ENCODE results near the gene HOXA13. TPM values are rescaled to one million over a fixed set of nuclear protein-coding genes. Genes with fewer than 3 reads are reported as not detected.
A peak's percentile ranks its signal among the peaks of the same experiment; 100 is the strongest.

HOXA13 gene
- polyA plus RNA-seq (2013, experiment 1 of 2): 2.6 TPM
- 3.5 TPM for polyA plus RNA-seq (2013, experiment 2 of 2)

- 0 to 1% methylated on average over 54 to 59 of the region's 99 CpGs for WGBS, 2 experiments (ENCODE audit: insufficient coverage in 2 of 2)
- Histone ChIP-seq H3K4me3 (ENCODE audit: extremely low read depth, insufficient read depth, low read length, poor library complexity, severe bottlenecking) (peak within 1 kb of the TSS; percentile 30), H3K4me1 (ENCODE audit: control insufficient read depth, insufficient read depth, low read length, poor library complexity, severe bottlenecking) (no peaks in the 10 kb centered on the region), H3K36me3 (ENCODE audit: control insufficient read depth, insufficient read depth, low read length) (no peaks in the 10 kb centered on the region), H3K27ac (ENCODE audit: low read depth, low read length, severe bottlenecking) (no peak within 1 kb of the TSS), H3K9me3 (ENCODE audit: control insufficient read depth, low read length) (no peaks in the 10 kb centered on the region)
These were observed at the start of gene HOXA13 for GRCh38 chr7:27199849-27200760. TSS of gene HOXA13 (minus strand) at chr7:27200091. CDS start at chr7:27200077, 14 bp downstream.

GRCh38 chr7:27248911-27249723 lies 49.2 kb upstream of the HOXA13 start:
- no peaks in the 10 kb centered on the region for H3K36me3 ChIP-seq (ENCODE audit: control insufficient read depth, insufficient read depth, low read length)
- WGBS, 2 experiments (ENCODE audit: insufficient coverage in 2 of 2): 31% methylated on average over 14 to 17 of the region's 23 CpGs
- no peak overlapping the region for H3K4me3 ChIP-seq (ENCODE audit: extremely low read depth, insufficient read depth, low read length, poor library complexity, severe bottlenecking)
- H3K27ac ChIP-seq (ENCODE audit: low read depth, low read length, severe bottlenecking): no peak overlapping the region
- peaks cover 11% of the 10 kb centered on the region for H3K4me1 ChIP-seq (ENCODE audit: control insufficient read depth, insufficient read depth, low read length, poor library complexity, severe bottlenecking)
- no peaks in the 10 kb centered on the region for H3K9me3 ChIP-seq (ENCODE audit: control insufficient read depth, low read length)

- no peak overlapping the region for H3K27ac ChIP-seq (ENCODE audit: low read depth, low read length, severe bottlenecking)
- no peaks in the 10 kb centered on the region for H3K36me3 ChIP-seq (ENCODE audit: control insufficient read depth, insufficient read depth, low read length)
- peaks cover 15% of the 10 kb centered on the region for H3K4me1 ChIP-seq (ENCODE audit: control insufficient read depth, insufficient read depth, low read length, poor library complexity, severe bottlenecking)
- H3K4me3 ChIP-seq (ENCODE audit: extremely low read depth, insufficient read depth, low read length, poor library complexity, severe bottlenecking): no peak overlapping the region
- 63 to 67% methylated on average over 3 of the region's 3 CpGs for WGBS, 2 experiments (ENCODE audit: insufficient coverage in 2 of 2)
- no peaks in the 10 kb centered on the region for H3K9me3 ChIP-seq (ENCODE audit: control insufficient read depth, low read length)
These were observed 48.5 kb upstream of the HOXA13 start for GRCh38 chr7:27248427-27248806.

- H3K9me3 ChIP-seq (ENCODE audit: control insufficient read depth, low read length): no peaks in the 10 kb centered on the region
- H3K27ac ChIP-seq (ENCODE audit: low read depth, low read length, severe bottlenecking): no peak overlapping the region
- 73 to 100% methylated on average over 1 to 2 of the region's 4 CpGs for WGBS, 2 experiments (ENCODE audit: insufficient coverage in 2 of 2)
- H3K4me3 ChIP-seq (ENCODE audit: extremely low read depth, insufficient read depth, low read length, poor library complexity, severe bottlenecking): no peak overlapping the region
- no peaks in the 10 kb centered on the region for H3K36me3 ChIP-seq (ENCODE audit: control insufficient read depth, insufficient read depth, low read length)
- H3K4me1 ChIP-seq (ENCODE audit: control insufficient read depth, insufficient read depth, low read length, poor library complexity, severe bottlenecking): peaks cover 15% of the 10 kb centered on the region
These were observed 47.8 kb upstream of the HOXA13 start for GRCh38 chr7:27247452-27248426.

- peaks cover 18% of the 10 kb centered on the region for H3K4me1 ChIP-seq (ENCODE audit: control insufficient read depth, insufficient read depth, low read length, poor library complexity, severe bottlenecking)
- H3K27ac ChIP-seq (ENCODE audit: low read depth, low read length, severe bottlenecking): no peak overlapping the region
- H3K36me3 ChIP-seq (ENCODE audit: control insufficient read depth, insufficient read depth, low read length): no peaks in the 10 kb centered on the region
- no peaks in the 10 kb centered on the region for H3K9me3 ChIP-seq (ENCODE audit: control insufficient read depth, low read length)
- WGBS, 2 experiments (ENCODE audit: insufficient coverage in 2 of 2): 59 to 62% methylated on average over 5 of the region's 7 CpGs
- no peak overlapping the region for H3K4me3 ChIP-seq (ENCODE audit: extremely low read depth, insufficient read depth, low read length, poor library complexity, severe bottlenecking)
These were observed 47.1 kb upstream of the HOXA13 start for GRCh38 chr7:27247000-27247399.

GRCh38 chr7:27245798-27246691 lies 46.2 kb upstream of the HOXA13 start:
- WGBS, 2 experiments (ENCODE audit: insufficient coverage in 2 of 2): 17 to 20% methylated on average over 58 to 76 of the region's 90 CpGs
- Histone ChIP-seq H3K9me3 (ENCODE audit: control insufficient read depth, low read length) (no peaks in the 10 kb centered on the region), H3K27ac (ENCODE audit: low read depth, low read length, severe bottlenecking) (no peak overlapping the region), H3K4me1 (ENCODE audit: control insufficient read depth, insufficient read depth, low read length, poor library complexity, severe bottlenecking) (peaks cover 24% of the 10 kb centered on the region), H3K36me3 (ENCODE audit: control insufficient read depth, insufficient read depth, low read length) (no peaks in the 10 kb centered on the region), H3K4me3 (ENCODE audit: extremely low read depth, insufficient read depth, low read length, poor library complexity, severe bottlenecking) (peak overlapping the region; percentile 2)

GRCh38 chr7:27245124-27245797 lies 45.4 kb upstream of the HOXA13 start:
- no peak overlapping the region for H3K27ac ChIP-seq (ENCODE audit: low read depth, low read length, severe bottlenecking)
- peak overlapping the region; percentile 2 for H3K4me3 ChIP-seq (ENCODE audit: extremely low read depth, insufficient read depth, low read length, poor library complexity, severe bottlenecking)
- H3K4me1 ChIP-seq (ENCODE audit: control insufficient read depth, insufficient read depth, low read length, poor library complexity, severe bottlenecking): peaks cover 24% of the 10 kb centered on the region
- H3K9me3 ChIP-seq (ENCODE audit: control insufficient read depth, low read length): no peaks in the 10 kb centered on the region
- 12 to 20% methylated on average over 20 to 26 of the region's 37 CpGs for WGBS, 2 experiments (ENCODE audit: insufficient coverage in 2 of 2)
- no peaks in the 10 kb centered on the region for H3K36me3 ChIP-seq (ENCODE audit: control insufficient read depth, insufficient read depth, low read length)

GRCh38 chr7:27244488-27245123 lies 44.7 kb upstream of the HOXA13 start:
- WGBS, 2 experiments (ENCODE audit: insufficient coverage in 2 of 2): 14% methylated on average over 12 to 17 of the region's 18 CpGs
- Histone ChIP-seq H3K4me1 (ENCODE audit: control insufficient read depth, insufficient read depth, low read length, poor library complexity, severe bottlenecking) (peaks cover 24% of the 10 kb centered on the region), H3K27ac (ENCODE audit: low read depth, low read length, severe bottlenecking) (no peak overlapping the region), H3K4me3 (ENCODE audit: extremely low read depth, insufficient read depth, low read length, poor library complexity, severe bottlenecking) (no peak overlapping the region), H3K9me3 (ENCODE audit: control insufficient read depth, low read length) (no peaks in the 10 kb centered on the region), H3K36me3 (ENCODE audit: control insufficient read depth, insufficient read depth, low read length) (no peaks in the 10 kb centered on the region)
